DMS 273 (cell line): ENCODE data around the gene CYP1A2.

Source experiments
- DNase-seq: peaks from one replicate; lab custom pipeline; 2025; ENCODE audit not compliant: unreplicated experiment; lab: John Stamatoyannopoulos, UW

The CYP1A2 gene

DNA sequence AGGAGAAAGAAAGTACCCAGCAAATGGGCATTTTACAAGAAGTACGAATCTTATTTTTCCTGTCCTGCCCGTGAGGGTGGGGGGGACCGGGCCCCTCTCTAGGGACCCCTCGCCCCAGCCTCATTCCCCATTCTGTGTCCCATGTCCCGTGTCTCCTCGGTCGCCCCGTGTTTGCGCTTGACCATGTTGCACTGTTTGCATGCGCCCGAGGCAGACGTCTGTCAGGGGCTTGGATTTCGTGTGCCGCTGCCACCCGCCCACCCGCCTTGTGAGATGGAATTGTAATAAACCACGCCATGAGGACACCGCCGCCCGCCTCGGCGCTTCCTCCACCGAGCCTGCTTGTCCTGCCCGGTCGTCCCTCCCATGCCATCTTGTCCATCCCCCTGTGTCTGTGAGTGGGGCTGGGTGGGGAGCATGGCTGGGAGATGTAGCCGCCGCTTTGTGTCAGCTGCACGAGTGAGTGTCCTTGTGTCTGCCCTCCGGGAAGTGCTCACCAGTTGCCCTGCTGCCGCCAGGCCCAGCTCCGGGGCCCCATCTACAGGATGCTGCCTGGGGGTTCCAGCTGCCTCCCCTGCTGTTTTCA, 54.3 kb downstream of the CYP1A2 start:
- DNase-seq: no peak

DNA sequence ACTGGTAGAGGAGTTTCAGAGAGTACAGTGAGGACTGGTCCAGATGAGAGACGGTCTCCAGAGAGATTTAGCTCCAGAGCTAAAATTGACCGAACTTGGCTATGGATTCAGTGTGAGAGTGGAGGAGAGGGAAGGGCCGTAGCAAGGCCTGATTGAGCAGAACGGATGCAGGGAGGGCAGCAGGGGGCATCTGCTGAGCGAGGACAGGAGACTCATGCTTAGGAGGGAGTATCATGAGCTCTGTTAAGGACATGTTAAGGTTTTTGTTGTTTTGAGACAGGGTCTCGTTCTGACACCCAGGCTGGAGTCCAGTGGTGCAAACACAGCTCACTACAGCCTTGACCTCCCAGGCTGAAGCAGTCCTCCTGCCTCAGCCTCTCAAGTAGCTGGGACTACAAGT, 56.3 kb downstream of the CYP1A2 start:
- DNase-seq: no peak
